PC-3 (cell line): Measurements from ENCODE around the gene ZNF697.

ENCODE experiments used
- CTCF ChIP-seq: fragments of 300-600 bp; sonication (generic); conservative IDR thresholded peaks from 2 replicates; pipeline ENCODE4 v1.5.1; 2017; ENCODE audit warnings: antibody characterized with exemption, low read depth, mild to moderate bottlenecking, low read length
- EZH2 ChIP-seq: fragments of 300-600 bp; sonication (generic); IDR thresholded peaks from one replicate; pipeline ENCODE4 v1.6.1; 2017; ENCODE audit warnings: antibody characterized with exemption, mild to moderate bottlenecking, low read length; ENCODE audit not compliant: unreplicated experiment
- EZH2phosphoT487 ChIP-seq: fragments of 300-600 bp; sonication (generic); IDR thresholded peaks from 2 replicates; pipeline ENCODE4 v1.6.1; 2018; ENCODE audit warnings: mild to moderate bottlenecking, antibody characterized with exemption, low read length, borderline replicate concordance

GRCh38 chr1:119621705-119622104 lies 26.4 kb downstream of the ZNF697 start:
- TF ChIP-seq CTCF (no peak), EZH2 (no peak), EZH2phosphoT487 (no peak)
